Mucosa of gallbladder (tissue), 1 donor: ENCODE measurements around the gene CIB2. TPM values are rescaled to one million over a fixed set of nuclear protein-coding genes. Genes with fewer than 3 reads are reported as not detected.
A peak's percentile ranks its signal among the peaks of the same experiment; 100 is the strongest.

Experiments
- DNase-seq: peaks from one replicate; pipeline ENCODE4 v3.0.0-alpha.2; 2020; ENCODE audit warnings: low spot score
- total RNA-seq: library from RNA; stranded (reverse); gene quantifications from one replicate; pipeline ENCODE4 v1.2.1, GENCODE V29; 2021
- donor health status: DM: no; HTN: no; CAD: no.

CIB2 gene
- total RNA-seq, 1 donor from 2014 or later: 4.0 TPM

- peak; percentile 99 for DNase-seq
These were observed 18.0 kb upstream of the CIB2 start, which contains the start of gene IDH3A for GRCh38 chr15:78149068-78149804. TSS of gene IDH3A (plus strand) at chr15:78149362. CDS start at chr15:78149404, 42 bp downstream.

- no peak for DNase-seq
These were observed 17.3 kb upstream of the CIB2 start for GRCh38 chr15:78148392-78149067.

- DNase-seq: no peak
These were observed 16.3 kb upstream of the CIB2 start for GRCh38 chr15:78147566-78147965.

- no peak for DNase-seq
These were observed 15.3 kb upstream of the CIB2 start for GRCh38 chr15:78146425-78147154.

- DNase-seq: no peak
These were observed 11.1 kb upstream of the CIB2 start for GRCh38 chr15:78142332-78142731.

GRCh38 chr15:78140292-78140691, 9.0 kb upstream of the CIB2 start:
- no peak for DNase-seq

- no peak for DNase-seq
These were observed 8.3 kb upstream of the CIB2 start for GRCh38 chr15:78139578-78139977.

- DNase-seq: no peak
These were observed 2.6 kb upstream of the CIB2 start for GRCh38 chr15:78133801-78134200.

- DNase-seq: no peak
These were observed 565 bp downstream of the CIB2 start for GRCh38 chr15:78130466-78131294.

- no peak for DNase-seq
These were observed 1.4 kb downstream of the CIB2 start for GRCh38 chr15:78129751-78130287.

- no peak for DNase-seq
These were observed 2.0 kb downstream of the CIB2 start for GRCh38 chr15:78129077-78129750.

- DNase-seq: no peak
These were observed 3.4 kb downstream of the CIB2 start for GRCh38 chr15:78127882-78128281.

GRCh38 chr15:78125267-78125666, 6.0 kb downstream of the CIB2 start:
- no peak for DNase-seq

GRCh38 chr15:78120523-78120922, 10.7 kb downstream of the CIB2 start:
- no peak for DNase-seq

- no peak for DNase-seq
These were observed 18.7 kb downstream of the CIB2 start for GRCh38 chr15:78112551-78112950.

GRCh38 chr15:78111788-78112187, 19.5 kb downstream of the CIB2 start:
- DNase-seq: no peak

GRCh38 chr15:78110916-78111475, 20.2 kb downstream of the CIB2 start:
- no peak for DNase-seq

GRCh38 chr15:78110096-78110495, 21.1 kb downstream of the CIB2 start:
- DNase-seq: no peak

GRCh38 chr15:78109156-78109555, 22.1 kb downstream of the CIB2 start:
- DNase-seq: no peak

GRCh38 chr15:78108300-78109084, 22.8 kb downstream of the CIB2 start:
- peak; percentile 83 for DNase-seq
